Measurements from ENCODE around the gene ARHGAP35.

DNA sequence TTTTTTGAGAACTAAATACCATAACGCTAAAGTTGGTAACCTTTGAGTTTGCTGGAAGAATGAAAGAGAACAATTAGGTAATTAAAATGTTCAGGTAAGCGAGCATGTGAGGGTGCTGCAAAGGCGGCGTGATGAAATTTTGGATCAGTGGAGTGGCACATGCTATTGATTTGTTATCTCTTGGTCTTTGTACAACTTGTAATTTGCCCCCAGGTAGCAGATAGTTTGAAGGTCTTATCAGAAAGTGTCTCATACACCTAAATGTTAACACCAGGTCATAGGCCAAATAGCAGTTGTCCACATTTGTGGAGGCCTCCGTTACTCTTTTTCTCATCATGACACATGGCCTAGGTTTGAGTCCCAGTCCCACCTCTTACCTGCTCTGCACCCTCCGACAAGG is 14.9 kb downstream of the ARHGAP35 start:
- no peak for TF ChIP-seq CTCF (IDR thresholded peaks at IDR 0.05)
- no peak for TF ChIP-seq POLR2A (IDR thresholded peaks at IDR 0.05)
